Smooth muscle cell (in vitro differentiated cells): ENCODE data around the gene TNFSF12. TPM values are rescaled to one million over a fixed set of nuclear protein-coding genes. Genes with fewer than 3 reads are reported as not detected.

ENCODE experiments used
- DNase-seq: peaks from one replicate; lab custom pipeline; 2025; ENCODE audit not compliant: unreplicated experiment; lab: John Stamatoyannopoulos, UW
- H2AFZ ChIP-seq: fragments of 200-600 bp; sonication (generic); 2 replicates; pipeline ENCODE4 v1.6.0; 2016; ENCODE audit warnings: antibody characterized with exemption, low read depth, mild to moderate bottlenecking
- H3F3A ChIP-seq: fragments of 200-600 bp; sonication (generic); 2 replicates; pipeline ENCODE4 v1.6.0; 2017; ENCODE audit warnings: antibody characterized with exemption, low read depth
- H3K27ac ChIP-seq: fragments of 200-600 bp; sonication (generic); 2 replicates; pipeline ENCODE4 v1.5.1; 2016; ENCODE audit warnings: low read depth, mild to moderate bottlenecking
- H3K27me3 ChIP-seq: fragments of 200-600 bp; sonication (generic); 2 replicates; pipeline ENCODE4 v1.6.1; 2016; ENCODE audit warnings: low read depth, mild to moderate bottlenecking
- H3K36me3 ChIP-seq: fragments of 200-600 bp; sonication (generic); 2 replicates; pipeline ENCODE4 v1.5.1; 2016; ENCODE audit warnings: low read depth
- H3K4me1 ChIP-seq: fragments of 200-600 bp; sonication (generic); 2 replicates; pipeline ENCODE4 v1.5.1; 2016; ENCODE audit warnings: low read depth
- H3K4me2 ChIP-seq: fragments of 200-600 bp; sonication (generic); 2 replicates; pipeline ENCODE4 v1.6.0; 2016; ENCODE audit warnings: mild to moderate bottlenecking
- H3K4me3 ChIP-seq: fragments of 200-600 bp; sonication (generic); 2 replicates; pipeline ENCODE4 v1.5.1; 2016; ENCODE audit warnings: mild to moderate bottlenecking
- H3K79me2 ChIP-seq: fragments of 200-600 bp; sonication (generic); 2 replicates; pipeline ENCODE4 v1.6.0; 2016; ENCODE audit warnings: low read depth, mild to moderate bottlenecking
- H3K9ac ChIP-seq: fragments of 200-600 bp; sonication (generic); 2 replicates; pipeline ENCODE4 v1.6.0; 2016; ENCODE audit warnings: low read depth
- H3K9me3 ChIP-seq: fragments of 200-600 bp; sonication (generic); replicated peaks from 2 replicates; pipeline ENCODE4 v1.5.1; 2016; ENCODE audit warnings: low read depth
- H4K20me1 ChIP-seq: fragments of 200-600 bp; sonication (generic); 2 replicates; pipeline ENCODE4 v1.6.0; 2016; ENCODE audit warnings: low read depth
- WGBS: methylation state at CpG from one replicate; pipeline ENCODE4 v1.1.7; 2016; ENCODE audit warnings: low lambda C conversion rate; 5-methylcytosine and 5-hydroxymethylcytosine counted together
- polyA plus RNA-seq: library from polyadenylated mRNA; unstranded; fragments of >200 nt; fragmentation: Nextera tagmentation; extraction: Ambion mirVana; gene quantifications from 2 replicates; pipeline ENCODE4 v1.2.1, GENCODE V29; 2016
- total RNA-seq: library from RNA; depleted of rRNA; stranded (reverse); fragments of >200 nt; gene quantifications from 2 replicates; pipeline ENCODE4 v1.2.3, GENCODE V29; 2014
- TF ChIP-seq, protein P1 (sequence below): fragments of 200-600 bp; sonication (generic); IDR thresholded peaks from 2 replicates; pipeline ENCODE4 v1.5.1; 2017; ENCODE audit warnings: borderline replicate concordance, mild to moderate bottlenecking, antibody characterized with exemption; ENCODE audit not compliant: insufficient read depth, poor library complexity, severe bottlenecking

Gene TNFSF12
- total and polyA plus RNA-seq, 2 experiments from 2014 or later = 6.2 to 13.6 TPM

DNA sequence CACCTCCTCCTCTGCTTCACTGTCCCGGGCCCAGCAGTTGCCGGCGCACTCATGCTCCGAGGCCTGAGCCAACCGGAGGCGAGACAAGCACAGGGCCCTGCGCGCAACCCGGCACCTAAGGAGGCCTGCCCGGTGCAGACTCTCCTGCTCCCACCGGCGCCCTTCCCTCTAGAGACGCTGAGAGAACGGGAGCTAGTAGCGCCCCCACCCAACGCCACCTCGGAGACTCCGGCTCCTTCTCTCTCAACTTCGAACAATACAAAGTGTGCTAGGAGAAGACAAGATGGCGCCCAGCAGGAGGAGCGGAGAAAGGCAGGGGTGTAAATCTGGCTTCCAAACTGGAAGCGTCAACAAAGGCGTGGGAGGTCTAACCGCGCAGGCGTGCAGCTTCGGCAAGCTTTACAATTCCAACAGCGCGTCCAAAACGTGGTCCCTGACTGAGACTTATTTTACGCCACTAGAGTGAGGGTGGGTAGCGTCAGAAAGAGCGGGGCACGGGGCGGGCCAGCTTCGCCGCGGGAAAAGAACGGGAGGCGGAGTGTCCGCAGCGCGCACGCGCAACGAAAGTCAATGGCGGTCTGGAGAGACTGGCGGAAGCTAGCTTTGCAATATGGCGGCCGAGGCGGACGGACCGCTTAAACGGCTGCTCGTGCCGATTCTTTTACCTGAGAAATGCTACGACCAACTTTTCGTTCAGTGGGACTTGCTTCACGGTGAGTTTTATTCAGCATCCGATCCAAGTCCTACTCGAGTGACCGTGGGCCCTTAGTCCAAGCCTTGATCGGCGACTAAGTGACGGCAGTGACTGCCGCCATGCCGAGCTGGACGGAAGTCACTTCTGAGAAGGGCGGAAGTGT is 34.6 kb downstream of the TNFSF12 start, which contains the start of gene MPDU1:
Gene MPDU1, plus strand, starts transcription at position 600 of the 857 bp plus-strand sequence. Its CDS starts 11 bp downstream, at position 611.
- H4K20me1 ChIP-seq = peaks cover 7% of the 10 kb centered on the region
- peak within 1 kb of the TSS; percentile 81 for H3K4me3 ChIP-seq
- H3K4me2 ChIP-seq = peak within 1 kb of the TSS; percentile 91
- peak within 1 kb of the TSS; percentile 83 for H2AFZ ChIP-seq
- H3K36me3 ChIP-seq = no peaks in the 10 kb centered on the region
- peak within 1 kb of the TSS; percentile 99 for H3K27ac ChIP-seq
- H3K79me2 ChIP-seq = peaks cover 29% of the 10 kb centered on the region
- peaks cover 24% of the 10 kb centered on the region for H3K4me1 ChIP-seq
- TF ChIP-seq, protein P1, sequence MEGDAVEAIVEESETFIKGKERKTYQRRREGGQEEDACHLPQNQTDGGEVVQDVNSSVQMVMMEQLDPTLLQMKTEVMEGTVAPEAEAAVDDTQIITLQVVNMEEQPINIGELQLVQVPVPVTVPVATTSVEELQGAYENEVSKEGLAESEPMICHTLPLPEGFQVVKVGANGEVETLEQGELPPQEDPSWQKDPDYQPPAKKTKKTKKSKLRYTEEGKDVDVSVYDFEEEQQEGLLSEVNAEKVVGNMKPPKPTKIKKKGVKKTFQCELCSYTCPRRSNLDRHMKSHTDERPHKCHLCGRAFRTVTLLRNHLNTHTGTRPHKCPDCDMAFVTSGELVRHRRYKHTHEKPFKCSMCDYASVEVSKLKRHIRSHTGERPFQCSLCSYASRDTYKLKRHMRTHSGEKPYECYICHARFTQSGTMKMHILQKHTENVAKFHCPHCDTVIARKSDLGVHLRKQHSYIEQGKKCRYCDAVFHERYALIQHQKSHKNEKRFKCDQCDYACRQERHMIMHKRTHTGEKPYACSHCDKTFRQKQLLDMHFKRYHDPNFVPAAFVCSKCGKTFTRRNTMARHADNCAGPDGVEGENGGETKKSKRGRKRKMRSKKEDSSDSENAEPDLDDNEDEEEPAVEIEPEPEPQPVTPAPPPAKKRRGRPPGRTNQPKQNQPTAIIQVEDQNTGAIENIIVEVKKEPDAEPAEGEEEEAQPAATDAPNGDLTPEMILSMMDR = no peak
- no peaks in the 10 kb centered on the region for H3K27me3 ChIP-seq
- 21% methylated on average over 69 of the region's 69 CpGs for WGBS
- no peaks in the 10 kb centered on the region for H3K9me3 ChIP-seq
- peaks cover 32% of the 10 kb centered on the region for H3F3A ChIP-seq
- peak within 1 kb of the TSS; percentile 99 for H3K9ac ChIP-seq
- peak; percentile 88 for DNase-seq

DNA sequence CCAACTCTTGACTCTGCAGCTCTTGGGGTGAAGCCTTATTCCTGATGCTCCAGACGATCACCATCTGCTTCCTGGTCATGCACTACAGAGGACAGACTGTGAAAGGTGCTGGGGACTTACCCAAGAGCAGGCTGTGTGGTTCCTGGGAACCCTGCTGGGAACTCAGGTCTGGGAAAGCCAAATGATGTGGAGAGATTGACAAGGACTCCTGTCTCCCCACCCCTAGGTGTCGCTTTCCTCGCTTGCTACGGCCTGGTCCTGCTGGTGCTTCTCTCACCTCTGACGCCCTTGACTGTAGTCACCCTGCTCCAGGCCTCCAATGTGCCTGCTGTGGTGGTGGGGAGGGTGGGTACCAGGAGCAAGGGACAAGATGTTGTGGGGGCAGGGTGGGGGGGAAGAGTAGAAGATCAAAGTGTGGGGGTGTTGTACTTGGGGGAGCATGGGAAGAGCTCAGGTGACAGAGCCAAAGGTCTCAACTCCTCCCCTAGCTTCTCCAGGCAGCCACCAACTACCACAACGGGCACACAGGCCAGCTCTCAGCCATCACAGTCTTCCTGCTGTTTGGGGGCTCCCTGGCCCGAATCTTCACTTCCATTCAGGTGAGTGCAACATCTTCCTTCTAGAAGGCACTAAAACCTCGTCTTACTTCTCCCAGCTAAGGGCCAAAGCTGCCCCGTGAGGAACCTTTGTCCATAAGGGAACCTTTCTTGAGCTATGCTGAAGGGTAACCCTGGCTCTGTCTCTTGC is 38.0 kb downstream of the TNFSF12 start:
- 81% methylated on average over 9 of the region's 9 CpGs for WGBS
- H3K27ac ChIP-seq = peak overlapping the region; percentile 96
- H3K9me3 ChIP-seq = no peaks in the 10 kb centered on the region
- no peak overlapping the region for H3K9ac ChIP-seq
- H3K4me1 ChIP-seq = peaks cover 47% of the 10 kb centered on the region
- peaks cover 29% of the 10 kb centered on the region for H3K79me2 ChIP-seq
- no peak for DNase-seq
- no peak overlapping the region for H2AFZ ChIP-seq
- no peaks in the 10 kb centered on the region for H3K36me3 ChIP-seq
- H3F3A ChIP-seq = peaks cover 9% of the 10 kb centered on the region
- peaks cover 9% of the 10 kb centered on the region for H4K20me1 ChIP-seq
- peak overlapping the region; percentile 14 for H3K4me2 ChIP-seq
- H3K27me3 ChIP-seq = no peaks in the 10 kb centered on the region
- H3K4me3 ChIP-seq = no peak overlapping the region
- TF ChIP-seq, protein P1 = no peak

DNA sequence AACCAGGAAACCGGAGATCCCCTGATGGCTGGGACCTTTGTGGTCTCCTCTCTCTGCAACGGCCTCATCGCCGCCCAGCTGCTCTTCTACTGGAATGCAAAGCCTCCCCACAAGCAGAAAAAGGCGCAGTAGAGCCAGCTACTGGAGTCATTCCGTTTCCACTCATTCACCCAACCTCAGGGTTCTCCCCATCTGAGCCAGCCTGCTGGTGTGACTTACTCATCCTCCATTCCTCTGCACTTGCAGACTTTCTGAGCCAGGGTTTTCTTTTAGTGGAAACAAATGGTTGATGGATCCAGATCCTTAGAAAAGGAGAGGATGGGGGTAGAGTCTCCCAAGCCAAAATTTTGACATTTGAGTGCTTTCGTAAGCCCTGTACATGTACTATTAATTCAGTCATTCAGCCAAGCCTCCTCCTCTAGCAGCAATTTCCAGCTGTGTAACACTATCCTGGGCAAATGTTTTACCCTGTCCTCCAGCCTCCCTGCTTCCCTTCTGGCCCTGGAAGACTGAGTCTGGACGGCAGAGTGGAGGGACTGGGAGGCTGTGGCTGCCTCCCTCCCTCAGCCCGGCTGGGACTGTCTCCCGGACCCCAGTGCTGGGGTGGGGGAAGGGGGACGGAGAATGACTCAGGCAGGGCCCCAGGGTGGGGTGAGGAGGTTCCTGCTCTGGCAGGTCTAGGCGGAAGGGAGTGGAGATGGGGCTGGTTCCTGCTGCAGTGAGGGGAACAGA is 38.7 kb downstream of the TNFSF12 start:
- TF ChIP-seq, protein P1 = no peak
- H4K20me1 ChIP-seq = peaks cover 9% of the 10 kb centered on the region
- peak overlapping the region; percentile 37 for H3K9ac ChIP-seq
- no peak overlapping the region for H3K4me3 ChIP-seq
- WGBS = 60% methylated on average over 11 of the region's 12 CpGs
- peak overlapping the region; percentile 96 for H3K27ac ChIP-seq
- H2AFZ ChIP-seq = no peak overlapping the region
- no peak for DNase-seq
- no peaks in the 10 kb centered on the region for H3K27me3 ChIP-seq
- peak overlapping the region; percentile 77 for H3K4me2 ChIP-seq
- peaks cover 9% of the 10 kb centered on the region for H3F3A ChIP-seq
- H3K4me1 ChIP-seq = peaks cover 43% of the 10 kb centered on the region
- peaks cover 23% of the 10 kb centered on the region for H3K79me2 ChIP-seq
- H3K9me3 ChIP-seq = no peaks in the 10 kb centered on the region
- no peaks in the 10 kb centered on the region for H3K36me3 ChIP-seq
